Middle frontal gyrus (tissue), 1 donor: Measurements from ENCODE around the gene MRC1.

Experiments
- DNase-seq: peaks from one replicate; pipeline ENCODE4 v3.0.0-alpha.2; 2015; ENCODE audit warnings: low spot score; ENCODE audit errors: extremely low spot score

MRC1 gene

DNA sequence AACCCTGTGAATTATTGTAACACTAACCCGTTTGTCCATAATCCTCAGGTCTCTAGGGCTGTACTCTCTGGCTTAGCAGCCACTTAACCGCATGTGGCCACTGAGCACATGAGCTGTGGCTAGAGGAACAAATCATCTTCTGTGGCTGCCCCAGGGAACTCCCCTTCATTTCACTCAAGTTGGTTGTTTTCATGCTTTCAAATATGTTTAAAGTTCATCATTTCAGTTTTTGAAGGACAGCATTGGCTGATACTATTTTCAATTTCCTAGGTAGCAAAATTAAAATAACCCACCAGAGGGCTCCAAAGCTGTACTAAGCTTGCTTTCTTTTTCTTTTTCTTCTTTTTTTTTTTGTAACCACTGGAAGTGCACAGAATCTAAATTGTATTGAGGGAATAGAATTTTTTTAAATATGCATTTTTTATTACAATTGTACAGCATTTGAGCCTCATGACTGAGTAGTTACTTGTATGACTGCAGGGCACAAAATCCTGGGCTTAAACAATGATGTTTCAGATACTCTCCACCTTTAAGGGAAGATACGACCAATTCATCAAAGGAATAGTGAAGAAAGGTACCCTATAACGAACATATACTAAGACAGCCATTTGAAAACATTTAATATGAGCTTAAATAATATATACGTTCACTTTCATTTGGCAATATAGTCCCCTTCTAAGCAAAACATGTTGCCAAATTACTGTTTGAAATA is 38.6 kb downstream of the MRC1 start:
- no peak for DNase-seq

DNA sequence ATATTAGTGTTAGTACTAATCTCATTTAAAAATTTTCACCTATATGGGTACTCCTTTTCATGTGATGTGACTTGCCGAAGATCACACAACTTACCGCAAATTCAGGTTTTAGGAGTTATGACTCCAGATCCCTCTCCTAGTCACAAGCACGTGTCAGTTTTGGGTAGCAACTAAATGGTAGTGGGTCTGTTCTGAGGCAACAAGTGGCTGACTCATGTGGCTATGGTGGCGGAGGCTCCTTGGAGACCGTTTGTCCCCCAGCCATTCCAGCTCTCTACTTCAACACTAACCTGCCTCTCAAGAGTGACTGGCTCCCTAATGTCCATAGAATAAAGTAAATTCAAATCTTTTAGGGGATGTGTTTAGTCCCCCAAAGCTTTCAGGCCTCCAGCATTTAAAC is 39.5 kb downstream of the MRC1 start:
- DNase-seq, result no peak

DNA sequence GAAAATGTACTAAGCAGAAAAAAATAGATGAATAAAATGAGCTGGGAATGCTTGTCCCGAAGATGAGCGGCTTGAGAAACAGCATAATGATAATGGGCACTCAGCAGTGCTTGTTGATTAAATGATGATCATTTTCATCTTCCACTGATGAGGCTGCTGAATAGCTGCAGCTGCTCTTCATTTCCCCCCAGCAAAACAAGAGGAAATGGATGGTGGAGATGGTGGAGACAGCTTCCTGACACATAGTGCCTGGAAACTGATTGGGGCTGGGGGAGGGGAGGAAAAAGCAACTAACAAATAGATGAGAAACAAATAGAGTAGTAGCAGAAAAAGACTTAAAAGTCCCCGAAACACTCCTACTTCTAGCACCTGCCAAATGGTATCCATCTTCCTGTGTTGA is 41.4 kb downstream of the MRC1 start:
- no peak for DNase-seq

GRCh38 chr10:17851611-17852010 is 42.5 kb downstream of the MRC1 start:
- DNase-seq, result no peak

DNA sequence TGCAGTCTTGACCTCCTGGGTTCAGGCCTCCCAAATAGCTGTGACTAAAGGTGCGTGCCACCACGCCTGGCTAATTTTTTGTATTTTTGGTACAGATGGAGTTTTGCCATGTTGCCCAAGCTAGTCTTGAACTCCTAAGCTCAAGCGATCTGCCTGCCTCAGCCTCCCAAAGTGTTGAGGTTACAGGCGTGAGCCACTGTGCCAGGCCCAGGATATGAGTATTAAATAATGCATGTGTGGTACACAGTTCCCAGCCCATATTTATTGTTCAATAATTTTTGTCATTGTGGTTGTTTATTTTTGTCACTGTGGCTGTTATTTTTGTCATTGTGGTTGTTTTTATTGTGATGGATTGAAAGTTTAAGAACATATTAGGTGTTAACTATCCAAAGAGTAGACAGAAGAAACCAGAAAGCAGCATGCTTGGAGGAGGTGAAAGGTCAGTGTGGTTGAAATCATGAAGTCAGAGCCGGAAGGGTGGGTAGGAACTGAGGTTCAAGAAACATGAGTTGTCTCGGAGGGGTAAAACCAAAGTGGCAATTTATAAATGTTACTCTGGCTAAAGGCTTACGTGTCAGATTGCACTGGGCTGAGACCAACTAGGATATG is 45.0 kb downstream of the MRC1 start:
- DNase-seq, result no peak

GRCh38 chr10:17857040-17857439 is 47.9 kb downstream of the MRC1 start:
- no peak for DNase-seq

DNA sequence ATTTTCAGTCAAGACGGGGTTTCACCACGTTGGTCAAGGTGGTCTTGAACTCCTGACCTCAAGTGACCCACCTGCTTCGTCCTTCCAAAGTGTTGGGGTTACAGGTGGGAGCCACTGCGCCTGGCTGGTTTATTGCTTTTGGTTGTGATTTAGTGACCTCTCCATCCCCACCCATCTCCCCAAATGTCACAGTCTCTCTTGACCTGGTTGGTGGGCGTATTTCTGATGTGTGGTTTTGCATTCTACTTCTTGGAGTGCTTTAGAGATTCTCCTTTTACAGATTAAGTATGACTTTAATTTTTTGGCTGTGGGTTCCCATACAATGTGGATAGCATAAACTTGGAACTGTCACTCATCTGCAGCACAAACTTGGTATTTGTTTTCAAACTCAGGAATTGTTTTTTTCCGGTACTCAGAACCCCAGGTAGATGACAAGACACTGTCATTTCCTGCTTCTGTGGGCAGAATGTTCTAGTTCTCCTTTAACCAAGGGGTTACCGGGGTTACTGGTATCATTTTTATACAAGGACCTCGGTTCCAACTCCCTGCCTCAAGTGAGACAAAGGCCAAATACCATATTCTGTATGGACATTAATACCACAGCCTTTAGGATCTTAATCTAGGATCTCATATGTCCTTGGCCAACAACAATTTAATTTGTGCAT is 50.5 kb downstream of the MRC1 start:
- DNase-seq, result no peak

GRCh38 chr10:17861760-17862159 is 52.6 kb downstream of the MRC1 start:
- no peak for DNase-seq

GRCh38 chr10:17865351-17865750 is 56.2 kb downstream of the MRC1 start:
- DNase-seq, result no peak

GRCh38 chr10:17866346-17866745 is 57.2 kb downstream of the MRC1 start:
- no peak for DNase-seq

DNA sequence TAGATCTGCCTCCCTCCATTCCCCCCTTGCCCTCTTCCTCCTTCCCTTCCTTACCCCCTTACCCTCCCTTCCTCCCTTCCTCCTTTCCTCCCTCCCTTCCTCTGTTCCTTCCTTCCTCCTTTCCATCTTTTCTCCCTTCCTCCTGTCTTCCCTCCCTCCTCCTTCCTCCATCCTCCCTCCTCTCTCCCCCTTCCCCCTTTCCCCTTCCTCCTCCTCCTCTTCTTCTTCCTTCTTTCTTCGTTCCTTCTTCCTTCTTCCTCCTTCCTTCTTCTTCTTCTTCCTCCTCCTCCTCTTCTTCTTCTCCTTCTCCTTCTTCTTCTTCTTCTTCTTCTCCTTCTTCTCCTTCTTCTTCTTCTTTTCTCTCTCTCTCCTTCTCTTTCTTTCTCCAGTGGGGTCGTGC is 57.9 kb downstream of the MRC1 start:
- no peak for DNase-seq

- DNase-seq, result no peak
Observed at GRCh38 chr10:17871036-17871435, 61.9 kb downstream of the MRC1 start.

- DNase-seq, result no peak
Observed at GRCh38 chr10:17872191-17873091, 63.3 kb downstream of the MRC1 start.

- DNase-seq, result no peak
Observed at GRCh38 chr10:17873946-17874345, 64.8 kb downstream of the MRC1 start.

- DNase-seq, result no peak
Observed at GRCh38 chr10:17877121-17877520, 68.0 kb downstream of the MRC1 start.

DNA sequence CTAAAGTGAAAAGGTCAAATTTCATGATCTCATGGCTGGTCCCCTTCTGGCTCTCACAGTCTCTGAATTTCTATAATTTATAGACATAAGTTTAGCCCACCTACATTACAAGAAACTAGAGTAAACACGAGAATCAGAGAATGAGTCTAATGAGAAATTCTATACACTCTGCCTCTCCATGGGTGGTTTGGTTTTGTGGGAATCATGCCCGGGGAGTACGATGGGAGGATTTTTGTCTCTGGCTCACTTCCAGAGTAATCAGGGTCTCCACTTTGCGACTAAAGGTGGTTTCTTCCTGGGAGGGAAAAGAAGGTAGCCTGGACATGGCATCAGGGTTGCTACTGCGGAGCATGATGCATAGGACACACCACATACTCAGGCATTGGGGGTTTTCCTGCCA is 69.7 kb downstream of the MRC1 start:
- no peak for DNase-seq

DNA sequence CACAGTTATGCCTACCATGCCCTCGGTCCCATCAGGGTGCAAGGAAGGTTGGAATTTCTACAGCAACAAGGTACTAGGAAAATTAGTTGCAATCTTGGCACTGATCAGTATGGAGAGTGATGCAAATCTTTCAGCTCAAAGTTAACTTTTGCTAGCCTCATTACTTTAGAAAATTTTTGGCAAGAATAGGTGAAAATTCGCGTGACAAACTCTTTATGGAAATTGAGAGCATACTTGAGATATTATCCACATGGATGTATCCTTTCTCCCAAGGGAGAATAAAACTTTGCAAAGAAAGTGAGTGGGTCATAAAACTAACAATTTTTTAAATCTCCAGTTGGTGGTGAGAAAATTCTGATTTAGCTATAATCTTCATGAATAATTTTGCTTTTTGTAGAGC is 71.5 kb downstream of the MRC1 start:
- no peak for DNase-seq

GRCh38 chr10:17882557-17882956 is 73.4 kb downstream of the MRC1 start:
- DNase-seq, result no peak

- no peak for DNase-seq
Observed at GRCh38 chr10:17883621-17884020, 74.5 kb downstream of the MRC1 start.

GRCh38 chr10:17888189-17888588 is 79.0 kb downstream of the MRC1 start:
- DNase-seq, result no peak

GRCh38 chr10:17891435-17891834 is 82.3 kb downstream of the MRC1 start:
- no peak for DNase-seq

DNA sequence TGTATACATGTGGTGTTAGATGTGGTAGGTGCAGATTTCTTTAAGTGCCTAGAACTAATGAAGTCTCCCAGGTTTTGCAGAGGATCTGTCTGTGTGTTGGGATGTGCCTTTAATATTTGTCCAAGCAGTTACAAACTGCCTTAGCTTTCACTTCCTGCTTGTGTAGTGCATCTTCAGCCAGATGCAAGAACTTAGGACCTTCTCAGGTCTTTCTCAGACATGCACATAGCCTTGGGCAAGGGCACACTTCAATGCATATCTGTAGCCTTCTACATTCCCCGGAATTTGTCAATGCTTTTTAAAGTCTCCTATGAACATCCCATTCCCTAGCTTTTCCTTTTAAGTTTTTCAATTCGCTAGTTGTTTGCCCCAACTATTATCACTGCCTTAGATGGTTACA is 95.4 kb downstream of the MRC1 start:
- DNase-seq, result no peak
